Activated gamma-delta T cell (primary cell): Measurements from ENCODE around the gene HTT.

Experiments used
- DNase-seq: peaks from one replicate; lab custom pipeline; 2025; lab: John Stamatoyannopoulos, UW

The HTT gene

DNA sequence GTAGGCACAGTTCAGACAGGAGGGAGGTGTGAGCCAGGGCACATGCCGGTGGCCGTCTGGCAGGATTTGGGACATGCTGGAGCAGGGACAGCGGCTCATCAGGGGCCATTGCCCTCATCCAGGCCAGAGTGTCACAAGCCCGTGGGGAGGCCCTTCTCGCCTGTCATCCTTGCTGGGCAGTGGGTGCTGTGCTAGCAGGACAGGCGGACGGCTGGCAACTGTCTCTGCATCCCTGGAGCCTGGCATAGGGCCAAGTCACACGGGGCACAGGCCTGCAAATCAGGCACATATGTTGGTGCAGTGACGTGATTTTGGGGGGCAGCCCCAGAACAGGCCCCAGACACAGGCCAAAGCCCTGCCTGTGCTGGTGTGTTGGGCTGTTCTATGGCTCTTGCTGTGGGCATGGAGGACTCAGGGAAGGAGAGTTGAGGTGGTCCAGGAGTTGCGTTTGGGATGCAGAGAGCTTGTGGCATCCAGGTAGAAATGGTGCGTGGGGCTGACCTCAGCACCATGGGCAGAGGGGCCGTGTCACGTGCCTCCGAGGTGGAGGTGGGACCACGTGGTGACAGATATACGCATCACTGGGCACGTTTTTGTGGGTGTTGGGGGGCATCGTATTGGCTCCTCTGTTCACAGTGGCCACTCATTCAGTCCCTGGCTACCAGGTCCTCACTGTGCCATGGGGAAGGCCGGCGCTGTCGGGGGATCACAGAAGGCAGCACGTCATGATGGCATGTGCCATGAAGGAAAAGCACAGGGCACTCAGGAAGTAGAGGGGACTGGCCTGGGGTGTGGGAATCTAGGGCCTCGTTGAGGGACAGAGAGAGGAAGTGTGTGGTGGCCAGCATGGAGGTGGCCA is 159.9 kb downstream of the HTT start:
- no peak for DNase-seq

DNA sequence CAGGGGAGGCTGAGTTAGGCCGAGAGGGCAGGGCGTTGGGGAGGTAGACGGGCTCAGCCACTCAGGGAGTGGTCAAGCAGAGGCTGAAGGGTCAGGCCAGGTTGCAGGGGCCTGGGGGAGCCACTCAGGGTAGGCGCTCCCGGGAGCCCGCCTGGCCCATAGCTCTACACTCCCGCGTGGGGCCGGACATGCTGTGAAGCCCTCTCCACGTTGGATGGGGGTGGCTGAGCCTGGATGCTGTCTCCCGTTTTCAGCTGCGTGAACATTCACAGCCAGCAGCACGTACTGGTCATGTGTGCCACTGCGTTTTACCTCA is 160.5 kb downstream of the HTT start:
- no peak for DNase-seq

DNA sequence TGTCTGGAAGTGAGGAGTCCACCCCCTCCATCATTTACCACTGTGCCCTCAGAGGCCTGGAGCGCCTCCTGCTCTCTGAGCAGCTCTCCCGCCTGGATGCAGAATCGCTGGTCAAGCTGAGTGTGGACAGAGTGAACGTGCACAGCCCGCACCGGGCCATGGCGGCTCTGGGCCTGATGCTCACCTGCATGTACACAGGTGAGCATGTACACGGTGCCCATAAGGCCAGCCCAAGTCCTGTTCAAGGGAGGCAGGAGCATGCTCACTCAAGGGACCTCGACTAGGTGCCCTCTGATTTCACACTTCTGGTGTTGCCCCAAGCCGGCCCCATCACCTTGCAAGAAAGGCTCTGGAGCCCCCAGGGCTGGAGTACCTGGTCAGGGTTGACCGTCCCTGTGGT is 161.1 kb downstream of the HTT start:
- DNase-seq: no peak

DNA sequence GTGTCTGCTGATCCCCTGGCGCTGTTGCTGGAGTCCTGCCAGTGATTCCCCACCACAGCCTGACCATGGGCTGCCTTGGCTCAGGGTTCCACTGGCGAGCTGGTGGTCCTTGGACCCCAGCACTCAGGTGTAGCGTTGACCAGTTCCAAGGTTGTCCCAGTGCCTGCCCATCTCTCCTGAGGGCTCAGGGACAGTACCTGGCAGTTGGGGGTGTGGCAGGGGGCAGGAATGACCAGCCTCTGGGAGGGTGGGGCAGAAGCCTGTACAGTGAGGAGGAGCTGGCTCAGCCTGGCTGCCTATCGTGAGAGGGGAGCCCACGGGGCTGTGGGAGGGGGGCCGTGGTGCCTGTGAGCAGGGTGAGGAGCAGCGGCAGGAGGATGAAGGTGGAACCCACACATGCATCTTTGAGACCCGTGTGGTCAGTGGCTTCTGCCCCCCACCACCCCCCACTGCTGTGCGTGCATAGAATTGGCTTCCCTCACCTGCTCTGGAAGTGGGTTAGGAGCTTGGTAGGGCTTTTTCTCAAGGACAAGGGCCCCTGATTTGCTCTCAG is 161.9 kb downstream of the HTT start:
- no peak for DNase-seq

DNA sequence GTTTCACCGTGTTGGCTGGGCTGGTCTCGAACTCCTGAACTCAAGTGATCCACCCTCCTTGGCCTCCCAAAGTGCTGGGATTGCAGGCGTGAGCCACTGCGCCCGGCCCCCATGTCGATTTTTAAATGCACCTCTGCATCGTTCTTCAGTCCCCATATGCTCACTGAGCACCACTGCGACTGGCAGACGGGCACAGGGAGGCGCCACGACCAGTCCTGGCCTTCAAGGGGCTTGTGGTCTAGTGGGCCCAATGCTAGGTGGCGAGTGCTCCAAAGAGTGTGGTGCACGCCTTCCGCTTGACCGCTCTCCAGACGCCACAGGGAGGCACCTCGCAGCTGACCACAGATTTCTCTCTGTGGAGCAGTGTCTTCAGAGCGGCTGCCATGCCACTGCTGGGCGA is 162.8 kb downstream of the HTT start:
- DNase-seq: no peak

DNA sequence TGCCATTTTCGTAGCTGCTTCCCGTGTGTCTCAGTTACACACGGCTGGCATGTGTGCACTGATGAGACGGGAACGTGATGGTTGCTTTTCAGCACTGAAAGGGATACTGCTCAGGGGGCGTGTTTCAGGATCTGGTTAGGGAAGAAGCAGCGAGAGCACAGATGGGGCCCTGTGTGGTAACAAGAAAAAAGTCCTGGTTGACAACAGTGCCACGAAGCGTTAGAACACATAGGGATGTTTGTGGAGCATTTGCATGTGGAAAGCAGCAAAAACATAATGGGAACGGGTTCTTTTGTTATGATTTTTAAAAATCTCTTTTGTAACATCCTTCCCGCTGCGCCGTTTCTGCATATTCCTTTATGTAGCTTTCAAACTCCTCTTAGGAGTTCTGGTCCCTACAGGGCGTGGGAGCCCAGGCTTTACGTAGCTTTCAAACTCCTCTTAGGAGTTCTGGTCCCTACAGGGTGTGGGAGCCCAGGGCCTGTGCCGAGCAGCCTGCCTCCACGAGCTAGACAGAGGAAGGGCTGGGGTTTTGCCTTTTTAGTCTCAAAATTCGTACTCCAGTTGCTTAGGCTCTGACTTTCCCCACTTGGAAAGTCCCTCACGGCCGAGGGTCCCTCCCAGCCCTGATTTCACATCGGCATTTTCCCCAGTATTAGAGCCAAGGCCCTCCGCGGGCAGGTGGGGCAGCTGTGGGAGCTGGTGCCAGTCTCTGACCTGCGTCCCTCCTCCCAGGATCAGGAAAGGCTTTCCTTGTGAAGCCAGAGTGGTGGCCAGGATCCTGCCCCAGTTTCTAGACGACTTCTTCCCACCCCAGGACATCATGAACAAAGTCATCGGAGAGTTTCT is 163.5 kb downstream of the HTT start:
- no peak for DNase-seq

DNA sequence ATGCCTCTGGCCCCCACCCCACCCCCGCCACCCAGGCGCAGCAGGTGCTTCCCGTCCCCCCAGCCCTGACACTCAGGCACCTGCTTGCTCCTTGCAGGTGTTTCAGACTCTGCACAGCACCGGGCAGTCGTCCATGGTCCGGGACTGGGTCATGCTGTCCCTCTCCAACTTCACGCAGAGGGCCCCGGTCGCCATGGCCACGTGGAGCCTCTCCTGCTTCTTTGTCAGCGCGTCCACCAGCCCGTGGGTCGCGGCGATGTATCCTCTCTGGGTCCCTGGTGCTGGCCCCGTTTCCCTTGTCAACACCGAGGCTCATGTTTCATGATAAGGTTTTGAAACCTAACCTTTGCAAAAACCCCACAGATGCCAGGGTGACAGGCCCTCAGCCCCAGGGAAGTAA is 164.2 kb downstream of the HTT start:
- no peak for DNase-seq

DNA sequence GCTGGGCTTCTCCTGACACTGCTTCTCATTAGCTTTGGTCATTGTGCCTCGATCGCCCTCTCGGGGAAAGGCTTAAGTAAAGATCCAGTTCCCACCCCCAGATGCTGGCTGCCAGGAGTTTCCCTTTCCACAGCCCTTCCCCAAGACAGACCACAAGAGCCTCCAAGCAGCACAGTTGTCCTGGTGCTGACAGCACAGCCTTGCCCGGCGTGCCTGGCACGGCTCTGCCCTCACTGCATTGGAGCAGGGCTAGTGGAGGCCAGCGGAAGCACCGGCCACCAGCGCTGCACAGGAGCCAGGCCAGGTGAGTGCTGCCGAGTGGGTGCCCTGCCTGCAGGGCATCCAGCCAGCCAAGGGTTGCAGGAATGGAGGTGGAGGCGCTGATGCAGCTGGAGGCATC is 164.8 kb downstream of the HTT start:
- no peak for DNase-seq

DNA sequence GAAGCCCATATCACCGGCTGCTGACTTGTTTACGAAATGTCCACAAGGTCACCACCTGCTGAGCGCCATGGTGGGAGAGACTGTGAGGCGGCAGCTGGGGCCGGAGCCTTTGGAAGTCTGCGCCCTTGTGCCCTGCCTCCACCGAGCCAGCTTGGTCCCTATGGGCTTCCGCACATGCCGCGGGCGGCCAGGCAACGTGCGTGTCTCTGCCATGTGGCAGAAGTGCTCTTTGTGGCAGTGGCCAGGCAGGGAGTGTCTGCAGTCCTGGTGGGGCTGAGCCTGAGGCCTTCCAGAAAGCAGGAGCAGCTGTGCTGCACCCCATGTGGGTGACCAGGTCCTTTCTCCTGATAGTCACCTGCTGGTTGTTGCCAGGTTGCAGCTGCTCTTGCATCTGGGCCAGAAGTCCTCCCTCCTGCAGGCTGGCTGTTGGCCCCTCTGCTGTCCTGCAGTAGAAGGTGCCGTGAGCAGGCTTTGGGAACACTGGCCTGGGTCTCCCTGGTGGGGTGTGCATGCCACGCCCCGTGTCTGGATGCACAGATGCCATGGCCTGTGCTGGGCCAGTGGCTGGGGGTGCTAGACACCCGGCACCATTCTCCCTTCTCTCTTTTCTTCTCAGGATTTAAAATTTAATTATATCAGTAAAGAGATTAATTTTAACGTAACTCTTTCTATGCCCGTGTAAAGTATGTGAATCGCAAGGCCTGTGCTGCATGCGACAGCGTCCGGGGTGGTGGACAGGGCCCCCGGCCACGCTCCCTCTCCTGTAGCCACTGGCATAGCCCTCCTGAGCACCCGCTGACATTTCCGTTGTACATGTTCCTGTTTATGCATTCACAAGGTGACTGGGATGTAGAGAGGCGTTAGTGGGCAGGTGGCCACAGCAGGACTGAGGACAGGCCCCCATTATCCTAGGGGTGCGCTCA is 165.8 kb downstream of the HTT start:
- DNase-seq: no peak

DNA sequence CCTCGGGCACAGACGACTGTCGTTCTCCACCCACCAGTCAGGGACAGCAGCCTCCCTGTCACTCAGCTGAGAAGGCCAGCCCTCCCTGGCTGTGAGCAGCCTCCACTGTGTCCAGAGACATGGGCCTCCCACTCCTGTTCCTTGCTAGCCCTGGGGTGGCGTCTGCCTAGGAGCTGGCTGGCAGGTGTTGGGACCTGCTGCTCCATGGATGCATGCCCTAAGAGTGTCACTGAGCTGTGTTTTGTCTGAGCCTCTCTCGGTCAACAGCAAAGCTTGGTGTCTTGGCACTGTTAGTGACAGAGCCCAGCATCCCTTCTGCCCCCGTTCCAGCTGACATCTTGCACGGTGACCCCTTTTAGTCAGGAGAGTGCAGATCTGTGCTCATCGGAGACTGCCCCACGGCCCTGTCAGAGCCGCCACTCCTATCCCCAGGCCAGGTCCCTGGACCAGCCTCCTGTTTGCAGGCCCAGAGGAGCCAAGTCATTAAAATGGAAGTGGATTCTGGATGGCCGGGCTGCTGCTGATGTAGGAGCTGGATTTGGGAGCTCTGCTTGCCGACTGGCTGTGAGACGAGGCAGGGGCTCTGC is 166.5 kb downstream of the HTT start:
- DNase-seq: no peak

DNA sequence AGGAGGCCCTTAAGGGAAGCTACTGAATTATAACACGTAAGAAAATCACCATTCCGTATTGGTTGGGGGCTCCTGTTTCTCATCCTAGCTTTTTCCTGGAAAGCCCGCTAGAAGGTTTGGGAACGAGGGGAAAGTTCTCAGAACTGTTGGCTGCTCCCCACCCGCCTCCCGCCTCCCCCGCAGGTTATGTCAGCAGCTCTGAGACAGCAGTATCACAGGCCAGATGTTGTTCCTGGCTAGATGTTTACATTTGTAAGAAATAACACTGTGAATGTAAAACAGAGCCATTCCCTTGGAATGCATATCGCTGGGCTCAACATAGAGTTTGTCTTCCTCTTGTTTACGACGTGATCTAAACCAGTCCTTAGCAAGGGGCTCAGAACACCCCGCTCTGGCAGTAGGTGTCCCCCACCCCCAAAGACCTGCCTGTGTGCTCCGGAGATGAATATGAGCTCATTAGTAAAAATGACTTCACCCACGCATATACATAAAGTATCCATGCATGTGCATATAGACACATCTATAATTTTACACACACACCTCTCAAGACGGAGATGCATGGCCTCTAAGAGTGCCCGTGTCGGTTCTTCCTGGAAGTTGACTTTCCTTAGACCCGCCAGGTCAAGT is 167.5 kb downstream of the HTT start:
- no peak for DNase-seq

DNA sequence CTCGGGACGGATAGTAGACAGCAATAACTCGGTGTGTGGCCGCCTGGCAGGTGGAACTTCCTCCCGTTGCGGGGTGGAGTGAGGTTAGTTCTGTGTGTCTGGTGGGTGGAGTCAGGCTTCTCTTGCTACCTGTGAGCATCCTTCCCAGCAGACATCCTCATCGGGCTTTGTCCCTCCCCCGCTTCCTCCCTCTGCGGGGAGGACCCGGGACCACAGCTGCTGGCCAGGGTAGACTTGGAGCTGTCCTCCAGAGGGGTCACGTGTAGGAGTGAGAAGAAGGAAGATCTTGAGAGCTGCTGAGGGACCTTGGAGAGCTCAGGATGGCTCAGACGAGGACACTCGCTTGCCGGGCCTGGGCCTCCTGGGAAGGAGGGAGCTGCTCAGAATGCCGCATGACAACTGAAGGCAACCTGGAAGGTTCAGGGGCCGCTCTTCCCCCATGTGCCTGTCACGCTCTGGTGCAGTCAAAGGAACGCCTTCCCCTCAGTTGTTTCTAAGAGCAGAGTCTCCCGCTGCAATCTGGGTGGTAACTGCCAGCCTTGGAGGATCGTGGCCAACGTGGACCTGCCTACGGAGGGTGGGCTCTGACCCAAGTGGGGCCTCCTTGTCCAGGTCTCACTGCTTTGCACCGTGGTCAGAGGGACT is 168.8 kb downstream of the HTT start:
- DNase-seq: no peak

DNA sequence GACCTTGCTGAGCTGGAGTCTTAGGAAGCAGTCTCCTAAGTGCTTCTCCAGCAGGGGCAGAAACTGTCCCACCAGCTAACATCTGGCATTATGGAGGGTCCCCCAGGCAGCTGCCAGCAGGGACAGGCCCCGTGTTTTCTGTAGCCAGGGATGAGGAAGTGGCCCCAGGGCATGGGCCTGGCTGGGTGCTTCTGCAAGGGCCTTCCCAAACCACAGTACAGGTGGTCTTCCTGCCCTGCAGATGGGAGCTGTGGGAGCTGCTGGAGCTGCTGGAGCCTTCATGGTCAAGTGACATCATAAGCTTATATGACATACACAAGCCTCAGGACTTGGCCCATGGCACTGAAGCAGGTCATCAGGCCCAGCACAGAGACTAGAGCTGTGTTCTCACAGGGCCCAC is 169.5 kb downstream of the HTT start:
- DNase-seq: no peak

DNA sequence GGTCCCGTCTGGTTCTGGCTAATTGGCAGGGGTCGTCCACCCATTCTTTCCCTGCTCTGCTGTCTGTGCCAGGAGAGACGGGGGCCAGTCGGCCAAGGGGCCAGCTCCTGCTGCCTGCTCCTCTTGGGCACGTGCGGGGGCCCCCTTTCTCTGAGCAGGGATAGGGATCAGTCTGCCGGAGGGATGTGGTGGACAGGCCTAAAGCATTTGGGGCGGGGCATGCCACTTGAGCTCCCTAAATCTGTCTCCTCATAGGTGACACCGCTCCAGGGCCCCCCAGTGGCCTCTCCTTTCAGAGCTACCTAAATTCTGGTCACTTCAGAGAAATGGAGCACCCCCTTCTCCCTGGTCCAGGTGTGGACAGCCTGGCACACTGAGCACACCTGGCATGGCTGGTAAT is 170.3 kb downstream of the HTT start:
- no peak for DNase-seq

DNA sequence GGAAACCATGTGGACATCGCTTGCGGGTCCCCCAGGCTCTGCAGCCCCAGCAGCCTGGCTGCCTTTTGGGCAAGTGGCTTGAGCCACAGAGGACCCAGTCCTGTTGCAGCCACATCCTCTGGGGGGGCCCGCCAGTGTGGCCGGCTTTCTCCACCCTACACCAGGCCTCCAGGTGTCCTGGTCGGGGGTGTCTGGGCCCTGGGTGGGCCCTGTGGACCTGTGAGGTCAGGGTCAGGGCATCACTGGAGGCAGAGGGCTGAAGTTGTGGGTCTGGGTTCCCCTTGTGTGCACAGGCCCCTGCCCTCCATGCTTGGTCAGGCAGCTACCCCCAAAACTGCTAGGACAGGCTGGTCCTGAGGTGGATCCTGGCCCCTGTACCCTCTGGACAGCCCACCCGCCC is 171.2 kb downstream of the HTT start:
- DNase-seq: no peak

DNA sequence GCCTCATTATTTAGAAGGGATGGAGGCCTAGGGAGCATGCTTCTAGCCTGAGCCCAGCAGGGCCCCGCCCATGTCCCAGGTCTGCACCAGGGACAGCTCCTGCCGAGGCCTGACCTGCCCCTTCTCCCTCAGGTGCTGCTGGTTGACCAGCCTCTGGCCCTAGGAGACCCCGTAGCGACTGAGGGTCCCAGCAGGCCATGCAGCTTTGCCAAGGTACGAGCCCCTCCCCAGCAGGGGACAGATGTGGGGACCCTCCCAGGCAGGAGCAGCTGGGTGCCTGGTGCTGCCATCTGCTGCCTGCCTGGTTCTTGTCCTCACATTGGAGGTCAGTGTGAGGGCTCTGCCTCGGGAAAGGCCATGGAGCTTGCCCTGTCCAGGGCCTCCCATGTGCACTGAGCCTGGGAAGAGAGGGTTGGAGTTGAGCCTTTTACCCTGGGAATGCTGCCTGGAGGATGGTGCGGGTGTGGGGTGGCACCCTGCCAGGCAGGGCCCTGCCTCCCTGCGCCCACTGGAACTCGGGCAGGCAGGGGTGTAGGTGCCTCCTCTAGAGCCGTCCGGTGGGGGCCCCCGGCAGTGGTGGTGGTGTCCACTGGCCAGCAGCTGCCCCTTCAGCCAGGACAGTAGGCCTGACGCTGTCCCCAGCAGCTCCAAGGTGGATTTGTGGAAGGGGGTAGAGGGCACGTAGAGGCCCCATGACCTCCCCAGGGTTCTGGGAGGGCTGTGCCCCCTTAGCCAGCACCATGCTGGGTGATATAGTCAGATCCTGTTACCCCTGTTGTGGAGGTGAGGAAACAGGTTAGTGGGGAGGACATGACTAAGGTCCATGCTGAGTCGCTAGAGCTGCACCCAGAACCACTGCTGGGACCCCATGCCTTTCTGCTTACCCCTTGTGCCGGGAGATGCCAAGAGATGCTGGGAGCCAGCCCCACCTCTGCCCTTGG is 172.2 kb downstream of the HTT start:
- no peak for DNase-seq

DNA sequence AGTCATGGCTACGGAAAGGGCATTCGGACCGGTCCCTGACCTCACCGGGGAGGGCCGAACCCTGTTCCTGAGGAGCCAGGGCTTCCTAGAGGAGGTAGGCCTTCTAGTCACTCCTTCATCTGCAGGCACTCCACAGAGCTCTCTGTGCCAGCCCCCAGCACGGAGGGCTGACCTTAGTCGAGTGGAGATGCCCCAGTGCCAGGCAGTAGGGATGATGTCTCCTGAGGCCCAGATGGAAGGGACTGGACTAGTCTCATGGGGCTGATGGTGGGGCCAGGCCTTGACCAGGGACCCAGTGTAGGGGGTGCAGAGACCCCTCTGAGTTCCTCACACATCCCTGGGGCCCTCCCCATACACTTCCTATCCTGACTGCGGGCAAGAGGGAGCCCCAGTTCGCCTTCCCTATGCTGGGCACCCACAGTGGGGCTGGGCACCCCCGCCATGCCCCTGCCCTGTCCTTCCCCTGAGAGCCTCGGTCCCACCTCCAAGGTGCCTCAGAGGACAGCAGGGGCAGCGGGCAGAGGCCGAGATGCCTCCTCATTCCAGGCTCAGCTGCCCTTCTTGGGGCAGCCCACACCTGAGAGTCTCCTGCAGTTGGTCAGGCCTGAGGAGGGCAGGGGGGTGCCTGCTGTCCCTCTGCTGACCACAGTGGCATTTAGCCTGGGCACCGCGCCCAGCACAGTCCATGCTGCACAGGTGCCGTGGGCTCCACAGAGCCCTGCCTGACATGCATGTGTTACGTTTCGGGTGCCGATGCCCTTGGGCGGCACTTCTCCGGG is 173.1 kb downstream of the HTT start:
- DNase-seq: no peak

DNA sequence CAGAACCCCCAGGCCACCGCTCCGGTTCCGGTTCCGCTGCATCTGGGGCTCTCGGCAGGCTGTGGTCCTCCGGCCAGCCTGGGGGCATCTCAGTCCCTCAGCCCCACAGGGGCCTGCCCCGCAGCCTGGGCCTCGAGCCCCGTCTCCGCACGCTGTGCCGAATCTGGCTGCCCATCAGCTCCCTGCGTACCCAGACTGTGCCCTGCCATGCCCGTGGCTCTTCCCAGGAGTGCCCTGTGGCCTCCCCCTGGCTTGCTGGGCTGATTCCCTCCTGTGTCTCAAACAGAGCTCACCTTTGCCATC is 173.6 kb downstream of the HTT start:
- DNase-seq: no peak
